ENCODE results near the gene WDR26.

Gene WDR26

DNA sequence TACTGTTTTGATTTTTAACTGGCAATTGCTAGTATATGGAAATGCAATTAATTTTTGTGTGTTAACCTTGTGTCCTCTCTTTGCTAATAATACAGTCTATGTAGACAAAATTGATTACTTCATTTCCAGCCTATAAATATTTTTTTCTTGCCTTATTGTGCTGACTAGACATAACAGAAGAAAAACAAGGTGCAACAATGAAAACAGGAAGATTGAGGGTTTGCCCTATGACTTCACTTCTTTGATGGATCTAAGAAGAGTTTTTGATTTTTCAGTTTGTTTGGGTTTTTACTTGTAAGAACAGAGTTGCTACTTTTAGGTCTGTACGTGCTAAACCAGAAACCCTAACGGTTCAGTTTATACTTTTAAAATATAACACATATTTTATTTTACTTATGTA lies 86.5 kb downstream of the WDR26 start:
- no peak for TF ChIP-seq CTCF (IDR thresholded peaks at IDR 0.05; ENCODE audit: insufficient read depth, low read depth, low read length, missing control alignments)
- DNase-seq (ENCODE audit: low read depth) = no peak

DNA sequence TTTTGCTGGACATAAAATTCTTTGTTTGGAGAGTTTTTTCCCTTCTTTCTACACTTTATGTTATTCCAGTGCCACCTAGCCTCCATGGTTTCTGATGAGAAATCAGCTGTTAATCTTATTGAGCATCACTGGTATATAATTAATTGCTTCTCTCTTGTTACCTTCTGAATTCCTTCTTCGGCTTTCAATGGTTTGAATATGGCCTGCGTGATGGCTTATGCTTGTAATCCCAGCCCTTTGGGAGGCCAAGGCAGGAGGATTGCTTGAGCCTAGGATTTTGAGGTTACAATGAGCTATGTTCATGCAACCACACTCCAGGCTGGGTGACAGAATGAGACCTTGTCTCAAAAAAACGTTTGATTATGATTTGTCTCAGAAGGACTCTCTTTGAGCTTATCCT lies 90.9 kb downstream of the WDR26 start:
- no peak overlapping the region for H3K4me3 ChIP-seq (ENCODE audit: low read length)
- DNase-seq (ENCODE audit: low read depth) = no peak
- TF ChIP-seq CTCF (IDR thresholded peaks at IDR 0.05; ENCODE audit: insufficient read depth, low read depth, low read length, missing control alignments) = no peak

More for the DNA sequence above, 86.5 kb downstream of the WDR26 start:
- H3K4me3 ChIP-seq (ENCODE audit: low read length) = no peak overlapping the region

- peak; percentile 13 for DNase-seq (ENCODE audit: low read depth)
- H3K4me3 ChIP-seq (ENCODE audit: low read length) = peak overlapping the region; percentile 33
Measured at GRCh38 chr1:224340453-224341384, 93.9 kb downstream of the WDR26 start.

DNA sequence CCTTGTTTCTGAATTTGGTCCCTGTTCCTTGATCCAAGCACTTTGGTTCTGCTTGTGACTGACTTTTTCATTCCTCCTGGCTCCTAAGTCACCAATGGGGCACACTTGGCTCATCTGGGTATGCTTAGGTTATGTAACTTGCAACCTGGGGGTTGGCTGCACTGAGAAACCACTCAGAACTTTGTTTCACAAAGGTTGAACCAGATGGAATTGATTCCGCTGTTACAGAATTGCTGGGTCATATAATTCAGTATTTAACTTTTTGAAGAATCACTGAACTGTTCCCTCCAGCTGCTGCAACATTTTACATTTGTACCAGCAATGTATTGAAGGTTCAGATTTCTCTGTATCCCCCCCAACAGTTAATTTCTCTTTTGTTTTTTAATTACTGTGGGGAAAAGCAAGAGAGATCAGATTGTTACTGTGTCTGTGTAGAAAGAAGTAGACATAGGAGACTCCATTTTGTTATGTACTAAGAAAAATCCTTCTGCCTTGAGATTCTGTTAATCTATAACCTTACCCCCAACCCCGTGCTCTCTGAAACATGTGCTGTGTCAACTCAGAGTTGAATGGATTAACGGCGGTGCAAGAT lies 95.1 kb downstream of the WDR26 start:
- no peak for TF ChIP-seq CTCF (IDR thresholded peaks at IDR 0.05; ENCODE audit: insufficient read depth, low read depth, low read length, missing control alignments)
- no peak for DNase-seq (ENCODE audit: low read depth)
- H3K4me3 ChIP-seq (ENCODE audit: low read length) = no peak overlapping the region

DNA sequence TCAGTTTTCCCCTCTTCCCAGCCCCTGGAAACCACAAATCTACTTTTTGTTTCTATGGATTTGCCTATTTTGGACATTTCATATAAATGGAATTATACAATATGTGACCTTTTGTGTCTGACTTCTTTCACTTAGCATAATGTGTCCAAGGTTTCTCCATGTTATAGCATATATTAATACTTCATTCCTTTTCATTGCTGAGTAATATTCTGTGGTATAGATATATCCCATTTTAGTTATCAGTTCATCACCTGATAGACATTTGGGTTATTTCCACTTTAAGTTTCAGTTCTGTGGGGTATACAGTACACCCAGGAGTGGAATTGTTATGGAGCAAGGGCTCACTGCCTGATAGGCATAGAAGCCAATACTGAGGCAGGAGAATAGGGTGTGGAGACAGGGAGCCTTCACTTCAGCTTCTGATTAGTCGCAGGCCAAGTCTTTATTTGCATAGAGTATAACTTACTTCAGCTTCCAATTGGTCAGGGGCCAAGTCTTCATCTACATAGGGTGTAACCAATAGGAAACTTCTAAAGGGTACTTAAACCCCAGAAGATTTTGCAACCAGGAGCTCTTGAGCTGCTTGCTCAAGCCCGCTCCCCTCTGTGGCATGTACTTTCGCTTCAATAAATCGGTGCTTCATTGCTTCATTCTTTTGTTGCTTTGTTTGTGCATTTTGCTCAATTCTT lies 96.3 kb downstream of the WDR26 start:
- no peak overlapping the region for H3K4me3 ChIP-seq (ENCODE audit: low read length)
- TF ChIP-seq CTCF (IDR thresholded peaks at IDR 0.05; ENCODE audit: insufficient read depth, low read depth, low read length, missing control alignments) = no peak
- peak; percentile 18 for DNase-seq (ENCODE audit: low read depth)
